GM18907 (cell line): ENCODE results near the gene ZBTB43.

Source experiments
- ATAC-seq: cut with Tn5 transposase; IDR thresholded peaks from one replicate; pipeline ENCODE4 v1.9.1; 2021; ENCODE audit warnings: mild to moderate bottlenecking, moderate library complexity; ENCODE audit not compliant: unreplicated experiment

Gene ZBTB43

GRCh38 chr9:126856326-126856877 is 51.6 kb downstream of the ZBTB43 start:
- no peak for ATAC-seq

- no peak for ATAC-seq
Measured at GRCh38 chr9:126857261-126857960, 52.6 kb downstream of the ZBTB43 start.

GRCh38 chr9:126859111-126859510 is 54.3 kb downstream of the ZBTB43 start:
- no peak for ATAC-seq

- peak; percentile 70 for ATAC-seq
Measured at GRCh38 chr9:126860077-126860756, 55.4 kb downstream of the ZBTB43 start, which contains the start of gene ZBTB34. Gene ZBTB34, plus strand, starts transcription at chr9:126860639. Its CDS starts 18,761 bp downstream, at chr9:126879400.

- peak; percentile 29 for ATAC-seq
Measured at GRCh38 chr9:126860757-126861466, 56.1 kb downstream of the ZBTB43 start.

GRCh38 chr9:126861707-126862103 is 56.9 kb downstream of the ZBTB43 start:
- no peak for ATAC-seq

- ATAC-seq = no peak
Measured at GRCh38 chr9:126862104-126862761, 57.4 kb downstream of the ZBTB43 start.

- no peak for ATAC-seq
Measured at GRCh38 chr9:126864771-126865170, 59.9 kb downstream of the ZBTB43 start.

- no peak for ATAC-seq
Measured at GRCh38 chr9:126869368-126869767, 64.5 kb downstream of the ZBTB43 start.

- no peak for ATAC-seq
Measured at GRCh38 chr9:126872516-126872915, 67.7 kb downstream of the ZBTB43 start.

GRCh38 chr9:126874546-126875314 is 69.9 kb downstream of the ZBTB43 start:
- no peak for ATAC-seq

- ATAC-seq = no peak
Measured at GRCh38 chr9:126875756-126876510, 71.1 kb downstream of the ZBTB43 start.

- no peak for ATAC-seq
Measured at GRCh38 chr9:126876531-126876930, 71.7 kb downstream of the ZBTB43 start.

- no peak for ATAC-seq
Measured at GRCh38 chr9:126877418-126877817, 72.6 kb downstream of the ZBTB43 start.

- no peak for ATAC-seq
Measured at GRCh38 chr9:126879288-126879687, 74.4 kb downstream of the ZBTB43 start.

GRCh38 chr9:126880226-126880946 is 75.5 kb downstream of the ZBTB43 start:
- ATAC-seq = no peak

- ATAC-seq = no peak
Measured at GRCh38 chr9:126880947-126881332, 76.1 kb downstream of the ZBTB43 start.

- ATAC-seq = no peak
Measured at GRCh38 chr9:126882746-126883145, 77.9 kb downstream of the ZBTB43 start.

- no peak for ATAC-seq
Measured at GRCh38 chr9:126883636-126884035, 78.8 kb downstream of the ZBTB43 start.
